K562 (cell line): Measurements from ENCODE around the gene GORASP1. TPM values are rescaled to one million over a fixed set of nuclear protein-coding genes. Genes with fewer than 3 reads are reported as not detected.

ENCODE experiments used
- ATAC-seq: fragments of 200-7000 bp; cut with Tn5 transposase; 3 replicates; pipeline ENCODE4 v1.9.1; 2020; ENCODE audit warnings: moderate library complexity
- BruUV-seq: library from RNA; stranded (reverse); fragments of 400-500 nt; replicated peaks from 2 replicates; lab custom pipeline; 2021; lab: Mats Ljungman, UMichigan
- CTCF ChIA-PET: fragments of 300-600 bp; formaldehyde crosslinking; extraction: SDS; loops from one replicate; lab custom pipeline; 2021; ENCODE audit warnings: low intra/inter-chr PET ratio; lab: Yijun Ruan, JAX
- POLR2A ChIA-PET: fragments of 300-600, 350-650 bp; sonication (Branson Sonifier 250); formaldehyde crosslinking; extraction: SDS; loops from one replicate; lab custom pipeline; 2021; ENCODE audit warnings: antibody characterized with exemption, inconsistent platforms; lab: Yijun Ruan, JAX
- DNase-seq, 4 experiments: peaks; one replicate each; pipeline versions ENCODE4 v3.0.0 to v3.0.0-alpha.2; 2011 to 2018; ENCODE audit warnings: low spot score in 3 of 4, mixed read lengths in 3 of 4; ENCODE audit errors: extremely low read depth in 1 of 4
- FAIRE-seq: peaks from 2 replicates; lab custom pipeline; 2011; peaks lifted over from hg19 to GRCh38; lab: Jason Lieb, UNC
- H2AFZ ChIP-seq: 2 replicates; pipeline ENCODE4 v1.6.0; 2011; ENCODE audit warnings: low read depth, low read length, control low read depth, inconsistent platforms
- H3K27ac ChIP-seq: fragments of 200-600 bp; 3 replicates; pipeline ENCODE4 v1.8.0; 2011; ENCODE audit warnings: low read depth, mild to moderate bottlenecking, control low read depth, inconsistent platforms, low read length, moderate library complexity, mixed read lengths; ENCODE audit errors: extremely low read depth
- H3K27me3 ChIP-seq, 2 experiments: fragments of 300-600 bp in 1 of 2; 2 replicates in 1 of 2; 3 replicates in 1 of 2; pipeline versions ENCODE4 v1.6.0 to v1.8.0; 2011; ENCODE audit warnings: inconsistent platforms in 2 of 2, low read length in 2 of 2, mild to moderate bottlenecking in 1 of 2, mixed read lengths in 1 of 2, moderate library complexity in 1 of 2; ENCODE audit not compliant: control insufficient read depth in 2 of 2, insufficient read depth in 2 of 2
- H3K36me3 ChIP-seq: fragments of 300-600 bp; 3 replicates; pipeline ENCODE4 v1.8.0; 2011; ENCODE audit warnings: mild to moderate bottlenecking, low read length, inconsistent platforms; ENCODE audit not compliant: control insufficient read depth, insufficient read depth
- H3K4me1 ChIP-seq, 2 experiments: fragments of 200-600 bp in 1 of 2; replicated peaks in 1 of 2; 2 replicates in 1 of 2; 3 replicates in 1 of 2; pipeline versions ENCODE4 v1.5.1 to v1.8.0; 2011; ENCODE audit warnings: inconsistent platforms in 2 of 2, low read length in 2 of 2, mild to moderate bottlenecking in 1 of 2, mixed read lengths in 1 of 2, moderate library complexity in 1 of 2; ENCODE audit not compliant: control insufficient read depth in 2 of 2, insufficient read depth in 2 of 2
- H3K4me2 ChIP-seq: 2 replicates; pipeline ENCODE4 v1.6.1; 2011; ENCODE audit warnings: low read length, control low read depth, inconsistent platforms, mixed read lengths; ENCODE audit not compliant: insufficient read depth
- H3K4me3 ChIP-seq: fragments of 200-600 bp; sonication (generic), shearing (Covaris generic); 2 replicates; pipeline ENCODE4 v1.5.1; 2016; ENCODE audit warnings: control low read depth, inconsistent platforms
- H3K79me2 ChIP-seq: fragments of 200-600 bp; 3 replicates; pipeline ENCODE4 v1.8.0; 2011; ENCODE audit warnings: low read length, inconsistent platforms; ENCODE audit not compliant: control insufficient read depth, insufficient read depth
- H3K9ac ChIP-seq, 2 experiments: 2 replicates each; pipeline versions ENCODE4 v1.6.0 to v1.6.1; 2011; ENCODE audit warnings: low read depth in 2 of 2, low read length in 2 of 2, control low read depth in 1 of 2, inconsistent platforms in 1 of 2, mild to moderate bottlenecking in 1 of 2, mixed read lengths in 1 of 2; ENCODE audit not compliant: insufficient read depth in 1 of 2
- H3K9me1 ChIP-seq: one replicate; pipeline ENCODE4 v1.6.0; 2011; ENCODE audit warnings: inconsistent platforms, mild to moderate bottlenecking, low read length, moderate library complexity; ENCODE audit not compliant: control insufficient read depth, insufficient read depth
- H3K9me3 ChIP-seq: replicated peaks from 2 replicates; pipeline ENCODE4 v1.5.1; 2011; ENCODE audit warnings: low read depth, low read length, inconsistent platforms; ENCODE audit not compliant: control insufficient read depth, insufficient read depth
- H4K20me1 ChIP-seq: replicated peaks from 2 replicates; pipeline ENCODE4 v1.6.1; 2011; ENCODE audit warnings: low read length, inconsistent platforms, mixed read lengths; ENCODE audit not compliant: control insufficient read depth, insufficient read depth
- ARID2 ChIP-seq: fragments of 450-650 bp; IDR thresholded peaks from 2 replicates; pipeline ENCODE4 v1.6.1; 2017; ENCODE audit warnings: antibody characterized with exemption, mild to moderate bottlenecking
- BCL6 ChIP-seq: fragments of 250-450 bp; sonication (Bioruptor Pico); IDR thresholded peaks from 2 replicates; pipeline ENCODE4 v1.4.0; 2020
- HMG20A ChIP-seq: fragments of 450-650 bp; formaldehyde crosslinking; conservative IDR thresholded peaks from 2 replicates; pipeline ENCODE4 v1.4.0; 2020; ENCODE audit warnings: mild to moderate bottlenecking, mixed read lengths
- LCOR ChIP-seq: sonication (generic); formaldehyde crosslinking; IDR thresholded peaks from 2 replicates; pipeline ENCODE4 v1.8.0; 2022; ENCODE audit warnings: mild to moderate bottlenecking, missing genetic modification reagents
- PHF20 ChIP-seq: fragments of 450-650 bp; IDR thresholded peaks from 2 replicates; pipeline ENCODE4 v1.6.1; 2018; ENCODE audit not compliant: partially characterized antibody
- PML ChIP-seq: IDR thresholded peaks from 2 replicates; pipeline ENCODE4 v1.6.1; 2012; ENCODE audit warnings: low read length, inconsistent platforms
- RCOR1 ChIP-seq, 2 experiments: IDR thresholded peaks; 2 replicates each; pipeline ENCODE4 v1.6.1; 2012; ENCODE audit warnings: low read depth in 2 of 2, low read length in 2 of 2, borderline replicate concordance in 1 of 2, improper control_type of control experiment in 1 of 2
- SAFB2 ChIP-seq: fragments of 200-400 bp; formaldehyde crosslinking; IDR thresholded peaks from 2 replicates; pipeline ENCODE4 v1.6.1; 2018; ENCODE audit warnings: borderline replicate concordance, low read length, low read depth, moderate library complexity; ENCODE audit not compliant: severe bottlenecking
- SLC30A9 ChIP-seq: fragments of 250-450 bp; sonication (Bioruptor Pico); IDR thresholded peaks from 2 replicates; pipeline ENCODE4 v1.8.0; 2022; ENCODE audit warnings: mild to moderate bottlenecking, moderate library complexity
- SP2 ChIP-seq: IDR thresholded peaks from 2 replicates; pipeline ENCODE4 v1.6.1; 2011; ENCODE audit warnings: mild to moderate bottlenecking, low read depth, low read length, moderate library complexity; ENCODE audit not compliant: poor library complexity, severe bottlenecking; ENCODE audit errors: extremely low read depth
- ZNF57 ChIP-seq: fragments of 450-650 bp; formaldehyde crosslinking; IDR thresholded peaks from 2 replicates; pipeline ENCODE4 v1.4.0; 2020; ENCODE audit warnings: mild to moderate bottlenecking, moderate library complexity
- WGBS: fragments of 100-300 bp; shearing (Covaris generic); methylation state at CpG from one replicate; pipeline ENCODE4 v1.1.6; 2016; ENCODE audit warnings: low coverage, mixed read lengths; ENCODE audit not compliant: insufficient coverage; ENCODE audit errors: missing lambda C conversion rate; 5-methylcytosine and 5-hydroxymethylcytosine counted together
- in situ Hi-C: fragments of 300-500 bp; cut with MboI; formaldehyde crosslinking; loops from 4 replicates; pipeline ENCODE4 v1.15.0; 2018; ENCODE audit warnings: inconsistent platforms, mixed read lengths
- intact Hi-C: fragments of 100-400 bp; cut with micrococcal nuclease; formaldehyde crosslinking; loops from 2 replicates; pipeline ENCODE4 v1.14.2; 2022
- polyA plus RNA-seq, 8 experiments: library from polyadenylated mRNA; depleted of rRNA in 4 of 8; stranded (reverse) in 5 of 8; unstranded in 3 of 8; fragments of >200 nt; fragmentation: Nextera tagmentation in 2 of 8; fragmentation: Illumina TruSeq in 1 of 8; extraction: Ambion mirVana in 2 of 8; extraction: Trizol in 1 of 8; gene quantifications; 2 replicates each; pipeline versions ENCODE4 v1.2.1 to v1.2.3, GENCODE V29; 2011 to 2014; ENCODE audit warnings: inconsistent platforms in 1 of 8, missing spikeins in 1 of 8
- total RNA-seq, 7 experiments: library from RNA; depleted of rRNA in 6 of 7; stranded (reverse); fragments of >200 nt in 6 of 7; fragmentation: Illumina TruSeq in 2 of 7; extraction: Trizol in 2 of 7; gene quantifications; 2 replicates each; pipeline versions ENCODE4 v1.2.1 to v1.2.3, GENCODE V29; 2011 to 2021; ENCODE audit warnings: low replicate concordance in 1 of 7
- TF ChIP-seq, protein P1 (sequence below): fragments of 250-450 bp; sonication (Bioruptor Pico); IDR thresholded peaks from 2 replicates; pipeline ENCODE4 v1.8.0; 2022; ENCODE audit warnings: inconsistent platforms, mild to moderate bottlenecking, moderate library complexity, borderline replicate concordance
- TF ChIP-seq, protein P2 (sequence below): sonication (generic); formaldehyde crosslinking; IDR thresholded peaks from 2 replicates; pipeline ENCODE4 v1.8.0; 2023; ENCODE audit warnings: mild to moderate bottlenecking, missing genetic modification reagents

Gene GORASP1
- total and polyA plus RNA-seq, 9 of the 15 experiments (the other 6 are each of a cell fraction or from before 2014, with no cell fraction given): 8.4 to 87.9 (median 67.6) TPM

DNA sequence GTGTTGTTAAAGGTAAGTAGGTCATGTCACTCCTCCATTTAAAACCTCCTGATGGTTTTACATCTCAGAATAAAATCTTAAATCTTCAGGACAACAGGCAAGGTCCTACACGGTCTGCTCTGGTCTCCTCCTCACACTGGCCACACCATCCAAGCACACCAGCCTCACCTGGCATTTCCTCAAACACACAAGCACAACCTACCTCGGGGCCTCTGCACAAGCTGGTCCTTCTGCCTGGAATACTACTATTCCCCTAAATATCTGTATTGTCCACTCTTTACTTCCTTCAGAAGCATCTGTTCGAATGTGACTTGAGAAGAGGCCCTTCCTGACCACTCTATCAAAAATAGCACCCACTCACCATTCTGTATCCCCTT, 1.8 kb downstream of the GORASP1 start:
- ATAC-seq: no peak
- H3K4me3 ChIP-seq: no peak overlapping the region
- no peak for TF ChIP-seq RCOR1 (IDR thresholded peaks at IDR 0.05; ENCODE audit: borderline replicate concordance in 1 of 2, low read depth in 2 of 2, low read length in 2 of 2)
- TF ChIP-seq, protein P1, sequence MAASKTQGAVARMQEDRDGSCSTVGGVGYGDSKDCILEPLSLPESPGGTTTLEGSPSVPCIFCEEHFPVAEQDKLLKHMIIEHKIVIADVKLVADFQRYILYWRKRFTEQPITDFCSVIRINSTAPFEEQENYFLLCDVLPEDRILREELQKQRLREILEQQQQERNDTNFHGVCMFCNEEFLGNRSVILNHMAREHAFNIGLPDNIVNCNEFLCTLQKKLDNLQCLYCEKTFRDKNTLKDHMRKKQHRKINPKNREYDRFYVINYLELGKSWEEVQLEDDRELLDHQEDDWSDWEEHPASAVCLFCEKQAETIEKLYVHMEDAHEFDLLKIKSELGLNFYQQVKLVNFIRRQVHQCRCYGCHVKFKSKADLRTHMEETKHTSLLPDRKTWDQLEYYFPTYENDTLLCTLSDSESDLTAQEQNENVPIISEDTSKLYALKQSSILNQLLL: no peak
- no peak for TF ChIP-seq SP2
- TF ChIP-seq, protein P2, sequence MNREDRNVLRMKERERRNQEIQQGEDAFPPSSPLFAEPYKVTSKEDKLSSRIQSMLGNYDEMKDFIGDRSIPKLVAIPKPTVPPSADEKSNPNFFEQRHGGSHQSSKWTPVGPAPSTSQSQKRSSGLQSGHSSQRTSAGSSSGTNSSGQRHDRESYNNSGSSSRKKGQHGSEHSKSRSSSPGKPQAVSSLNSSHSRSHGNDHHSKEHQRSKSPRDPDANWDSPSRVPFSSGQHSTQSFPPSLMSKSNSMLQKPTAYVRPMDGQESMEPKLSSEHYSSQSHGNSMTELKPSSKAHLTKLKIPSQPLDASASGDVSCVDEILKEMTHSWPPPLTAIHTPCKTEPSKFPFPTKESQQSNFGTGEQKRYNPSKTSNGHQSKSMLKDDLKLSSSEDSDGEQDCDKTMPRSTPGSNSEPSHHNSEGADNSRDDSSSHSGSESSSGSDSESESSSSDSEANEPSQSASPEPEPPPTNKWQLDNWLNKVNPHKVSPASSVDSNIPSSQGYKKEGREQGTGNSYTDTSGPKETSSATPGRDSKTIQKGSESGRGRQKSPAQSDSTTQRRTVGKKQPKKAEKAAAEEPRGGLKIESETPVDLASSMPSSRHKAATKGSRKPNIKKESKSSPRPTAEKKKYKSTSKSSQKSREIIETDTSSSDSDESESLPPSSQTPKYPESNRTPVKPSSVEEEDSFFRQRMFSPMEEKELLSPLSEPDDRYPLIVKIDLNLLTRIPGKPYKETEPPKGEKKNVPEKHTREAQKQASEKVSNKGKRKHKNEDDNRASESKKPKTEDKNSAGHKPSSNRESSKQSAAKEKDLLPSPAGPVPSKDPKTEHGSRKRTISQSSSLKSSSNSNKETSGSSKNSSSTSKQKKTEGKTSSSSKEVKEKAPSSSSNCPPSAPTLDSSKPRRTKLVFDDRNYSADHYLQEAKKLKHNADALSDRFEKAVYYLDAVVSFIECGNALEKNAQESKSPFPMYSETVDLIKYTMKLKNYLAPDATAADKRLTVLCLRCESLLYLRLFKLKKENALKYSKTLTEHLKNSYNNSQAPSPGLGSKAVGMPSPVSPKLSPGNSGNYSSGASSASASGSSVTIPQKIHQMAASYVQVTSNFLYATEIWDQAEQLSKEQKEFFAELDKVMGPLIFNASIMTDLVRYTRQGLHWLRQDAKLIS (CRISPR knock-in tag): no peak
- TF ChIP-seq PML: 0 out of 2 replicates have a peak, but pooled peaks have one; percentile 13
- no peak for TF ChIP-seq SAFB2
- no peak for TF ChIP-seq SLC30A9 (CRISPR knock-in tag)
- TF ChIP-seq ZNF57 (CRISPR knock-in tag): no peak
- no peak for TF ChIP-seq ARID2
- 0 out of 2 replicates have a peak, but pooled peaks have one; percentile 33 for TF ChIP-seq LCOR (CRISPR knock-in tag)
- TF ChIP-seq HMG20A (CRISPR knock-in tag): no peak
- no peak for TF ChIP-seq BCL6 (CRISPR knock-in tag)
- no peak for TF ChIP-seq PHF20
- TF ChIP-seq, all 486 proteins: peak for 2
- no peak overlapping the region for H3K27ac ChIP-seq
- no peaks in the 10 kb centered on the region for H3K27me3 ChIP-seq
- BruUV-seq: no TSS peak
- peaks cover 4% of the 10 kb centered on the region for H3K9me1 ChIP-seq
- 40% methylated on average over 3 of the region's 3 CpGs for WGBS
- peaks cover 21 to 45% of the 10 kb centered on the region in 2 experiments; a peak in 4 of 5 replicates for H3K4me1 ChIP-seq
- in situ Hi-C loops (no loop called here), intact Hi-C loops (no loop called here)
- peaks cover 36% of the 10 kb centered on the region for H3K36me3 ChIP-seq
- H3K9me3 ChIP-seq: no peaks in the 10 kb centered on the region
- peak overlapping the region; percentile 83; the same call in 1 of the 2 replicates for H3K4me2 ChIP-seq
- ChIA-PET CTCF (no interaction called here), POLR2A (interaction anchor here (0.7 to 1.4 kb wide), 6 partner anchors 11 to 74 kb away, joined by 3 to 4 read pairs (median 4); no protein-coding TSS in a partner anchor)
- DNase-seq (no peak), FAIRE-seq (no peak)
- peak overlapping the region in 1 of 2 experiments; percentile 3; a peak in 1 of 4 replicates for H3K9ac ChIP-seq
- H2AFZ ChIP-seq: no peak overlapping the region
- peaks cover 51% of the 10 kb centered on the region for H3K79me2 ChIP-seq
- H4K20me1 ChIP-seq: peaks cover 13% of the 10 kb centered on the region
